PFSK-1 (cell line): Measurements from ENCODE around the gene ARHGEF26.

ENCODE experiments used
- POLR2AphosphoS5 ChIP-seq: IDR thresholded peaks from 2 replicates; pipeline ENCODE4 v1.6.1; 2012; ENCODE audit warnings: low read depth, mild to moderate bottlenecking, control low read depth, low read length, moderate library complexity
- TAF1 ChIP-seq: IDR thresholded peaks from 2 replicates; pipeline ENCODE4 v1.6.1; 2012; ENCODE audit warnings: low read length, control low read depth, borderline replicate concordance; ENCODE audit not compliant: insufficient read depth
- TF ChIP-seq, protein P1 (sequence below), 2 experiments: IDR thresholded peaks; 2 replicates each; pipeline versions ENCODE4 v1.6.1 to v1.8.0; 2011 to 2012; ENCODE audit warnings: low read depth in 2 of 2, low read length in 2 of 2, control low read depth in 1 of 2, inconsistent platforms in 1 of 2, mild to moderate bottlenecking in 1 of 2, moderate library complexity in 1 of 2; ENCODE audit not compliant: insufficient read depth in 1 of 2

DNA sequence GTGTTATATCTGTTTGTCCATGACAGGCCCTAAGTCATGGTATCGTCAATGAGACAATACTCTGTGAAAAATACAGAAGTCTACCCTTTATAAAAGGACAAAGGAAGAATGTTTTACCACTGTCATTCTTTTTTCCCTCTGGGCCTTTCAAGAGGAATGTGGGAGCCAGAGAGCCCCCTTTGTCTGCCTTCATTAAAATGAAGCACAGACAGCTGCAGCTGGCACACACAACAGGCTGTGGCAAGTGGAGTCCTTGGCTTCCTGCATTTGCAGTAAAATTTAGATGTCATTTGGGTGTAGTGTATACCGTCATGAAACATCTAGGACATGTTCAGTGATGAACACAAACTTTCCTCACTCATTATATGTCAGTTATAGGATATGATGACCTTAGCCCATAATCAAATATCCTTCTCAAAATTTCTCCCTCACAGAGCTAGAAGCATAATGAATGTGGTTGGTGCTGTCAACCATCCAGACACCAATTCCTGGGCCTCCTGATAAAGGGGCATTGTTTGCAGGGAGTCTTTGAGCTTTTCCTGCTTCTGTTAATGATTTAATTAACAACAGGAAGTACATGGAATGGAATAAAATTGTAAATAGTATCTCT lies 126.7 kb downstream of the ARHGEF26 start:
- no peak for TF ChIP-seq TAF1
- no peak for TF ChIP-seq POLR2AphosphoS5
- TF ChIP-seq, protein P1, sequence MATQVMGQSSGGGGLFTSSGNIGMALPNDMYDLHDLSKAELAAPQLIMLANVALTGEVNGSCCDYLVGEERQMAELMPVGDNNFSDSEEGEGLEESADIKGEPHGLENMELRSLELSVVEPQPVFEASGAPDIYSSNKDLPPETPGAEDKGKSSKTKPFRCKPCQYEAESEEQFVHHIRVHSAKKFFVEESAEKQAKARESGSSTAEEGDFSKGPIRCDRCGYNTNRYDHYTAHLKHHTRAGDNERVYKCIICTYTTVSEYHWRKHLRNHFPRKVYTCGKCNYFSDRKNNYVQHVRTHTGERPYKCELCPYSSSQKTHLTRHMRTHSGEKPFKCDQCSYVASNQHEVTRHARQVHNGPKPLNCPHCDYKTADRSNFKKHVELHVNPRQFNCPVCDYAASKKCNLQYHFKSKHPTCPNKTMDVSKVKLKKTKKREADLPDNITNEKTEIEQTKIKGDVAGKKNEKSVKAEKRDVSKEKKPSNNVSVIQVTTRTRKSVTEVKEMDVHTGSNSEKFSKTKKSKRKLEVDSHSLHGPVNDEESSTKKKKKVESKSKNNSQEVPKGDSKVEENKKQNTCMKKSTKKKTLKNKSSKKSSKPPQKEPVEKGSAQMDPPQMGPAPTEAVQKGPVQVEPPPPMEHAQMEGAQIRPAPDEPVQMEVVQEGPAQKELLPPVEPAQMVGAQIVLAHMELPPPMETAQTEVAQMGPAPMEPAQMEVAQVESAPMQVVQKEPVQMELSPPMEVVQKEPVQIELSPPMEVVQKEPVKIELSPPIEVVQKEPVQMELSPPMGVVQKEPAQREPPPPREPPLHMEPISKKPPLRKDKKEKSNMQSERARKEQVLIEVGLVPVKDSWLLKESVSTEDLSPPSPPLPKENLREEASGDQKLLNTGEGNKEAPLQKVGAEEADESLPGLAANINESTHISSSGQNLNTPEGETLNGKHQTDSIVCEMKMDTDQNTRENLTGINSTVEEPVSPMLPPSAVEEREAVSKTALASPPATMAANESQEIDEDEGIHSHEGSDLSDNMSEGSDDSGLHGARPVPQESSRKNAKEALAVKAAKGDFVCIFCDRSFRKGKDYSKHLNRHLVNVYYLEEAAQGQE (IDR thresholded peaks at IDR 0.05; ENCODE audit: insufficient read depth in 1 of 2, low read depth in 2 of 2, low read length in 2 of 2), result no peak
